ENCODE data around the gene DOC2A. TPM values are rescaled to one million over a fixed set of nuclear protein-coding genes. Genes with fewer than 3 reads are reported as not detected.
"Not testable (repeated sequence)": the region's sequence is repeated elsewhere in the genome, so short reads cannot be mapped to it uniquely, and the experiment has no call there.

DOC2A gene
- under 1 TPM; 0.63 to 0.77 TPM for total RNA-seq
- long read RNA-seq, result 0 reads

- no peak for DNase-seq
- ATAC-seq, result no peak
- intact Hi-C loops (cut with DNase I), result loop anchor here in 1 of 2 donors (10.0 kb wide), 1 partner anchor 146 kb away; the partner anchor contains the start of gene CDIPT
Observed at GRCh38 chr16:30010844-30011713, at the start of gene DOC2A. Gene DOC2A (minus strand): TSS chr16:30011027. CDS start chr16:30010222, 805 bp downstream.

GRCh38 chr16:30060346-30060745 is 49.5 kb upstream of the DOC2A start:
- DNase-seq (no peak), ATAC-seq (no peak)
- intact Hi-C loops (cut with DNase I), result no loop called here

- intact Hi-C loops (cut with DNase I), result no loop called here
- ATAC-seq (peak in 1 of 2 donors; percentile 37), DNase-seq (no peak)
Observed at GRCh38 chr16:30054959-30055553, 44.2 kb upstream of the DOC2A start.

- ATAC-seq (no peak), DNase-seq (no peak)
- intact Hi-C loops (cut with DNase I), result no loop called here
Observed at GRCh38 chr16:30054451-30054850, 43.6 kb upstream of the DOC2A start.

GRCh38 chr16:30053376-30054015 is 42.7 kb upstream of the DOC2A start:
- intact Hi-C loops (cut with DNase I), result no loop called here
- DNase-seq, result peak; percentile 48
- ATAC-seq, result peak; percentile 58 to 68

- ATAC-seq (peak; percentile 94 to 96), DNase-seq (peak; percentile 97)
- intact Hi-C loops (cut with DNase I), result no loop called here
Observed at GRCh38 chr16:30052671-30053372, 42.0 kb upstream of the DOC2A start.

- ATAC-seq (no peak), DNase-seq (no peak)
- intact Hi-C loops (cut with DNase I), result no loop called here
Observed at GRCh38 chr16:30051518-30051917, 40.7 kb upstream of the DOC2A start.

GRCh38 chr16:30049871-30050270 is 39.0 kb upstream of the DOC2A start:
- DNase-seq (no peak), ATAC-seq (no peak)
- intact Hi-C loops (cut with DNase I), result loop anchor here in 1 of 2 donors (10.0 kb wide), 1 partner anchor 45 kb away; the partner anchor contains the start of genes TBX6 and YPEL3

GRCh38 chr16:30046588-30046987 is 35.8 kb upstream of the DOC2A start:
- intact Hi-C loops (cut with DNase I), result loop anchor here in 1 of 2 donors (10.0 kb wide), 1 partner anchor 48 kb away; the partner anchor contains the start of genes TBX6 and YPEL3
- DNase-seq, result no peak
- ATAC-seq, result no peak

GRCh38 chr16:30046178-30046577 is 35.4 kb upstream of the DOC2A start:
- intact Hi-C loops (cut with DNase I), result loop anchor here in 1 of 2 donors (10.0 kb wide), 1 partner anchor 49 kb away; the partner anchor contains the start of genes TBX6 and YPEL3
- ATAC-seq (no peak), DNase-seq (no peak)

- no peak for ATAC-seq
- DNase-seq, result no peak
- intact Hi-C loops (cut with DNase I), result loop anchor here in 1 of 2 donors (10.0 kb wide), 1 partner anchor 53 kb away; the partner anchor contains the start of genes TBX6 and YPEL3
Observed at GRCh38 chr16:30041841-30042240, 31.0 kb upstream of the DOC2A start.

GRCh38 chr16:30040690-30041089 is 29.9 kb upstream of the DOC2A start:
- intact Hi-C loops (cut with DNase I), result loop anchor here in 1 of 2 donors (10.0 kb wide), 1 partner anchor 54 kb away; the partner anchor contains the start of genes TBX6 and YPEL3
- not testable (repeated sequence) for ATAC-seq, DNase-seq

- intact Hi-C loops (cut with DNase I), result loop anchor here in 1 of 2 donors (10.0 kb wide), 1 partner anchor 55 kb away; the partner anchor contains the start of genes TBX6 and YPEL3
- DNase-seq (no peak), ATAC-seq (no peak)
Observed at GRCh38 chr16:30040221-30040620, 29.4 kb upstream of the DOC2A start.

- no peak for ATAC-seq
- DNase-seq, result no peak
- intact Hi-C loops (cut with DNase I), result no loop called here
Observed at GRCh38 chr16:30033270-30033669, 22.4 kb upstream of the DOC2A start.

GRCh38 chr16:30032083-30032819 is 21.4 kb upstream of the DOC2A start:
- peak; percentile 29 to 32 for ATAC-seq
- intact Hi-C loops (cut with DNase I), result no loop called here
- peak; percentile 41 for DNase-seq

- DNase-seq (no peak), ATAC-seq (no peak)
- intact Hi-C loops (cut with DNase I), result no loop called here
Observed at GRCh38 chr16:30031477-30031918, 20.7 kb upstream of the DOC2A start.

GRCh38 chr16:30030841-30031413 is 20.1 kb upstream of the DOC2A start, which contains the start of gene TLCD3B:
Gene TLCD3B (minus strand): TSS chr16:30031271. CDS start chr16:30030527, 744 bp downstream.
- intact Hi-C loops (cut with DNase I), result no loop called here
- no peak for DNase-seq
- ATAC-seq, result peak in 1 of 2 donors; percentile 10
